LNCAP (cell line): ENCODE results near the gene JAK1.

Source experiments
- CTCF ChIP-seq: fragments of 450-650 bp; IDR thresholded peaks from 2 replicates; pipeline ENCODE4 v1.5.1; 2017; ENCODE audit warnings: mild to moderate bottlenecking

JAK1 gene

GRCh38 chr1:64912191-64912590 lies 54.2 kb downstream of the JAK1 start:
- no peak for TF ChIP-seq CTCF

- no peak for TF ChIP-seq CTCF
Measured at GRCh38 chr1:64911326-64911725, 55.0 kb downstream of the JAK1 start.

GRCh38 chr1:64909031-64909430 lies 57.3 kb downstream of the JAK1 start:
- TF ChIP-seq CTCF = no peak

- TF ChIP-seq CTCF = no peak
Measured at GRCh38 chr1:64908575-64908974, 57.8 kb downstream of the JAK1 start.

GRCh38 chr1:64906447-64906846 lies 59.9 kb downstream of the JAK1 start:
- TF ChIP-seq CTCF = no peak

- TF ChIP-seq CTCF = no peak
Measured at GRCh38 chr1:64903593-64903992, 62.8 kb downstream of the JAK1 start.

- no peak for TF ChIP-seq CTCF
Measured at GRCh38 chr1:64901663-64902062, 64.7 kb downstream of the JAK1 start.

- no peak for TF ChIP-seq CTCF
Measured at GRCh38 chr1:64900916-64901315, 65.4 kb downstream of the JAK1 start.
